ENCODE results near the gene STK31. TPM values are rescaled to one million over a fixed set of nuclear protein-coding genes. Genes with fewer than 3 reads are reported as not detected.
"Not testable (repeated sequence)": the region's sequence is repeated elsewhere in the genome, so short reads cannot be mapped to it uniquely, and the experiment has no call there.

Gene STK31
- total RNA-seq, 2 donors from 2014 or later: 0.19 to 0.52 TPM

DNA sequence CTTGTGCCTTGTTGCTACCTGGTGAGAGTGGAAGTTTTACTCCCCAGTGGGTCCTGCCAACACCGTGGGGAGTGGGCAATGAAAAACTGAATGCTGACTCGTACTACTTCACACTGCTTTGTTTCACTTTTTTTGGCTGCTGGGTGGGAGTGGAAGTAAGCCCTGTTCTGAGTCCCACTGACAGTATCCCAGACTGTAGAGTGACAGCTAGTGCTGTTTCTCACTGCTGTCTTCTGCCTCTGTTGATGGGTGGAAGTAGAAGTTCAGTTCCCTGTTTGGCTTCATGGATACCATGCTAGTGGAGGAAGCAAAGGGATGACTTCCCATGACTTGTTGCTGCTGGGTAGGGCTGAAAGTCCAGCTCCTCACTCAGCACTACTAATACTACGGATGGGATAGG, 98.4 kb downstream of the STK31 start:
- peaks cover 16% of the 10 kb centered on the region for H3K9me3 Mint-ChIP-seq
- no peaks in the 10 kb centered on the region for H3K36me3 Mint-ChIP-seq (ENCODE audit: low read depth)
- no peak for ATAC-seq (replicated peaks)
- no peaks in the 10 kb centered on the region for H3K4me1 Mint-ChIP-seq
- no peak overlapping the region for H3K27ac Mint-ChIP-seq
- H3K4me3 Mint-ChIP-seq: no peak overlapping the region
- peaks cover 9% of the 10 kb centered on the region for H3K27me3 Mint-ChIP-seq

DNA sequence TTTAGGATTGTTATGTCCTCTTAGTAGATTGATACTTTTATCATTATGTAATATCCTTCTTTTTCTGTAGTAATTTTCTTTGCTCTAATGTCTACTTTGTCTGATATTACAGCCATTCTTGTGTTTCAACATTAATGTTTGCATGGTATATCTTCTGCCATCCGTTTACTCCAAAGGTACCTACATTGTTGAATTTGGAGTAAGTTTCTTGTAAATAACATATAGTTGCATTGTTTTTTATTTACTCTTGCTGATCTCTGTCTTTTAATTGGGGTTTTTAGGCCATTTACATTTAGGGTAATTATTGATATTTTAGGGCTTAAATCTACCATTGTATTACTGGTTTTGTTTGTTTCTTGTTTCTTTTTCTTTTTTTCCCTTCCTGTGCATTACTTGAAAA, 100.1 kb downstream of the STK31 start:
- H3K27me3 Mint-ChIP-seq: peaks cover 9% of the 10 kb centered on the region
- no peak overlapping the region for H3K4me3 Mint-ChIP-seq
- H3K36me3 Mint-ChIP-seq (ENCODE audit: low read depth): no peaks in the 10 kb centered on the region
- no peaks in the 10 kb centered on the region for H3K4me1 Mint-ChIP-seq
- H3K9me3 Mint-ChIP-seq: peaks cover 16% of the 10 kb centered on the region
- H3K27ac Mint-ChIP-seq: no peak overlapping the region
- no peak for ATAC-seq (replicated peaks)

DNA sequence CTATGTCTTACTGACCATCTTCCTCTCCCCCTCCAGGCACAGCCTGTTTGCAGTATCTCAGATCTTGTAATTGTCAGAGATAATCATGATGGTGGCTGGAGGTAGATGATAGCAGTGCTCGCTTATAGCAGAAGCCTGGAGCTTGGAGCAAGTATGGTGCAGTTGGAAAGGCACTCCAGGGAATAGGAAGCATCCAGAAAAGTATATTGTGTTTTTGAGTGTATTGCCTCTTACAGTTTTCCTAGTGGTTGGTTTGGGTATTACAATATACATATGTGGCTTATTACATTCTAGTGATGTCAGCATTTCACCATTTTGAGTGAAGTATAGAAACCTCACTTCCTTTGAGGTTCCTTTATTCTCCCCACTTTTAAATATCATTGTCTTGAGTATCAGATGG, 101.5 kb downstream of the STK31 start:
- H3K27ac Mint-ChIP-seq: no peak overlapping the region
- ATAC-seq (replicated peaks): no peak
- H3K4me1 Mint-ChIP-seq: no peaks in the 10 kb centered on the region
- H3K9me3 Mint-ChIP-seq: peaks cover 16% of the 10 kb centered on the region
- H3K4me3 Mint-ChIP-seq: no peak overlapping the region
- H3K36me3 Mint-ChIP-seq (ENCODE audit: low read depth): no peaks in the 10 kb centered on the region
- peaks cover 7% of the 10 kb centered on the region for H3K27me3 Mint-ChIP-seq

DNA sequence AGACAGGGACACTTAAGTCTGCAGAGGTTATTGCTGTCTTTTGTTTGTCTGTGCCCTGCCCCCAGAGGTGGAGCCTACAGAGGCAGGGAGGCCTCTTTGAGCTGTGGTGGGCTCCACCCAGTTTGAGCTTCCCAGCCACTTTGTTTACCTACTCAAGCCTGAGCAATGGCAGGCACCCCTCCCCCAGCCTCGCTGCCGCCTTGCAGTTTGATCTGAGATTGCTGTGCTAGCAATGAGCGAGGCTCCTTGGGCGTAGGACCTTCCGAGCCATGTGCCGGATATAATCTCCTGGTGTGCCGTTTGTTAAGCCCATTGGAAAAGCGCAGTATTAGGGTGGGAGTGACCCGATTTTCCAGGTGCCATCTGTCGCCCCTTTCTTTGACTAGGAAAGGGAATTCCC, 118.1 kb downstream of the STK31 start:
- not testable (repeated sequence) for H3K9me3 Mint-ChIP-seq; H3K4me3 Mint-ChIP-seq; H3K27ac Mint-ChIP-seq; ATAC-seq (replicated peaks); H3K4me1 Mint-ChIP-seq; H3K36me3 Mint-ChIP-seq (ENCODE audit: low read depth)
- peaks cover 12% of the 10 kb centered on the region for H3K27me3 Mint-ChIP-seq

DNA sequence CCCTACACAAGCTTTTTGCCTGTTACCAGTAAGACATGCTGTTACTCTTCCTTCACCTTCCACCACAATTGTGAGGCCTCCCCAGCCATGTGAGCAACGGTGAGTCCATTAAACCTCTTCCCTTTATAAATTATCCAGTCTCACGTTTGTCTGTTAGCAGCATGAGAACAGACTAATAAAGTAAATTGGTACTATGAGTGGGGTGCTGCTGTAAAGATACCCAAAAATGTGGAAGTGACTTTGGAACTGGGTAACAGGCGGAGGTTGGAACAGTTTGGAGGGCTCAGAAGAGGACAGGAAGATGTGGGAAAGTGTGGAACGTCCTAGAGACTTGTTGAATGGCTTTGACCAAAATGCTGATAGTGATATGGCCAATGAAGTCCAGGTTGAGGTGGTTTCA, 122.7 kb downstream of the STK31 start:
- ATAC-seq (replicated peaks); H3K4me3 Mint-ChIP-seq; H3K4me1 Mint-ChIP-seq; H3K36me3 Mint-ChIP-seq (ENCODE audit: low read depth); H3K27ac Mint-ChIP-seq: not testable (repeated sequence)
- H3K9me3 Mint-ChIP-seq: peaks cover 16% of the 10 kb centered on the region
- peaks cover 20% of the 10 kb centered on the region for H3K27me3 Mint-ChIP-seq

DNA sequence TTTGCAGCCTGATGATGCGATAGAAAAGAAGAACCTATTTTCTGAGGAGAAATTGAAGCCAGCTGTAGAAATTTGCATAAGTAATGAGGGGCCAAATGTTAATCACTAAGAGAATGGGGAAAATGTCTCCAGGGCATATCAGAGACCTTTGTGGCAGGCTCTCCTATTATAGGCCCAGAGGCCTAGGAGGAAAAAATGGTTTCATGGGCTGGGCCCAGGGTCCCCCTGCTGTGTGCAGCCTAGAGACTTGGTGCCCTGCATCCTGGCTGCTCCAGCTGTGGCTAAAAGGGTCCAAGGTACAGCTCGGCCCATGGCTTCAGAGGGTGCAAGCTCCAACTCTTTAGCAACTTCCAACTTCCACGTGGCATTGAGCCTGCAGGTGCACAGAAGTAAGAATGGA, 123.4 kb downstream of the STK31 start:
- Mint-ChIP-seq H3K4me1 (no peaks in the 10 kb centered on the region), H3K4me3 (no peak overlapping the region), H3K27ac (no peak overlapping the region), H3K27me3 (peaks cover 21% of the 10 kb centered on the region), H3K9me3 (peaks cover 18% of the 10 kb centered on the region), H3K36me3 (ENCODE audit: low read depth) (no peaks in the 10 kb centered on the region)
- ATAC-seq (replicated peaks): no peak

DNA sequence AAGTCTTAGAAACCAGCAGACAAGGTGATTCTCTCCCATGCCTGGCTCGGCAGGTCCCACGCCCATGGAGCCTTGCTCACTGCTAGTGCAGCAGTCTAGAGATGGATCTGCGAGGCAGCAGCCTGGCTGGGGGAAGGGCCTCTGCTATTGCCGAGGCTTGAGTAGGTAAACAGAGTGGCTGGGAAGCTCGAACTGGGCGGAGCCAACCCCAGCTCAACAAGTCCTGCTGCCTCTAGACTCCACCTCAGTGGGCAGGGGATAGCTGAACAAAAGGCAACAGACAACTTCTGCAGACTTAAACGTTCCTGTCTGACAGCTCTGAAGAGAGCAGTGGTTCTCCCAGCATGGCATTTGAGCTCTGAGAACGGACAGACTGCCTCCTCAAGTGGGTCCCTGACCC, 134.8 kb downstream of the STK31 start:
- H3K4me1 Mint-ChIP-seq; H3K27ac Mint-ChIP-seq; H3K36me3 Mint-ChIP-seq (ENCODE audit: low read depth); ATAC-seq (replicated peaks); H3K4me3 Mint-ChIP-seq: not testable (repeated sequence)
- peaks cover 37% of the 10 kb centered on the region for H3K9me3 Mint-ChIP-seq
- H3K27me3 Mint-ChIP-seq: peaks cover 32% of the 10 kb centered on the region

DNA sequence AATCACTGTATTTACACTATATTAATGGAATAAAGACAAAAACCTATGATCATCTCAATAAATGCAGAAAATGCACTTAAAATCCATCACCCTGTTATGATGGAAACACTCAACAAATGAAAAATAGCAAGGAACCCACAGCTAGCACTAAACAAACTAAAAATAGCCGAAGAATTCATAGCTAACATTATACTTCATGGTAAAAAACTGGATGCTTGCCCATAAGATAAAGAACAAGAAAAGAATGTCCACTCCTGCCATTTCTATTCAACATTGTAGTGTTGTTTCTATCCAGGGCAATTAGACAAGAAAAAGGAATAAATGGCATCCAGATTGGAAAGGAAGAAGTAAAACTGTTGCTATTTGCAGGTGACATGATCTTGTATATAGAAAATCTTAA, 142.1 kb downstream of the STK31 start:
- Mint-ChIP-seq H3K4me1 (no peaks in the 10 kb centered on the region), H3K36me3 (ENCODE audit: low read depth) (no peaks in the 10 kb centered on the region), H3K9me3 (peaks cover 13% of the 10 kb centered on the region), H3K4me3 (no peak overlapping the region), H3K27ac (no peak overlapping the region), H3K27me3 (peaks cover 4% of the 10 kb centered on the region)
- no peak for ATAC-seq (replicated peaks)

DNA sequence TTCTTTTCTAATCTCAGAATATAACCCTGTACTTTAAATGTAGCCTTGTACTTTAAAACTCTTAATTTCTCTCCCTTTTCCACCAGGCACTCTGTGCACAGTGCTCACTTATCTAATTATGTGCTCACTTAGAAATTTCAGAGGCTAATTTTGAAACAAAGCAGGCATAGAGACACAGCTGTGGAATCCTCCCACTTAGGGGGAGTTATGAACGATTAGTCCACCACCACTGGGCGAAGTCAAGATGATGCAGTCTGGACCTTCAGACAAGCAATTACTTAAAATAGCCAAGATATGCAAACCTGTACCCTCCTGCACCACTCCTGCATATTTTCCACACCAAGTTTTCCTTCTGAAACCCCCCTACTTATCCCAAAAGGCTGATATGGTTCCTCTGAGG, 143.0 kb downstream of the STK31 start:
- no peaks in the 10 kb centered on the region for H3K36me3 Mint-ChIP-seq (ENCODE audit: low read depth)
- H3K27ac Mint-ChIP-seq: no peak overlapping the region
- H3K27me3 Mint-ChIP-seq: peaks cover 3% of the 10 kb centered on the region
- H3K4me3 Mint-ChIP-seq: no peak overlapping the region
- H3K9me3 Mint-ChIP-seq: peaks cover 6% of the 10 kb centered on the region
- H3K4me1 Mint-ChIP-seq: no peaks in the 10 kb centered on the region
- no peak for ATAC-seq (replicated peaks)

DNA sequence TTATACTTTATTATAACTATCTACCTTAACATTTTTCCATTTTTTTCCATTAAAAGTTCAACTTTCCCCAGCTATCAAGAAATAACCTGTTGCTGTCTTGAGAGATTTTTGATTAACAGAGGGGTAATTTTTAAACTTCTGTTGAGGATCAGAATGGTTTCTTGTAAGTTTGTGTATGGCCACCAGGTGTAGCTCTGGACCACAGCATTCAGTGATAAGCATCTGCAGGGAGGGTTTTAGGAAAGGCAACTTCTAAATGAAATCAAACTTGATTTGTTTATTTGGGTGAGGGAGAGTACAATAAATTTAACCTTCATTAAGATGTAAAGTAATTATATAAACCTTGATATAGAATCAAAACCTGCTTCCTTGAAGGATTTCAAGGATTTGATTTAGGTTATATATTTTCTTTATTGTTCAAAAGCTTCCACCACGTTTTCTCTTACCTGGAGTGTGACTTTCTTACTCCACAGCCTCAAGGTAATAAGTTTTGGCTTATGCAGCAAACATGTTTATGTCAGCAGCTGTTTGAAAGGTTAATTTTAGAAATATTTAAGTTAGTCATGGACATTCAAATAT, 153.3 kb downstream of the STK31 start:
- Mint-ChIP-seq H3K4me3 (no peak overlapping the region), H3K4me1 (no peaks in the 10 kb centered on the region), H3K27me3 (peaks cover 3% of the 10 kb centered on the region), H3K27ac (no peak overlapping the region), H3K9me3 (no peaks in the 10 kb centered on the region), H3K36me3 (ENCODE audit: low read depth) (no peaks in the 10 kb centered on the region)
- ATAC-seq (replicated peaks): no peak

DNA sequence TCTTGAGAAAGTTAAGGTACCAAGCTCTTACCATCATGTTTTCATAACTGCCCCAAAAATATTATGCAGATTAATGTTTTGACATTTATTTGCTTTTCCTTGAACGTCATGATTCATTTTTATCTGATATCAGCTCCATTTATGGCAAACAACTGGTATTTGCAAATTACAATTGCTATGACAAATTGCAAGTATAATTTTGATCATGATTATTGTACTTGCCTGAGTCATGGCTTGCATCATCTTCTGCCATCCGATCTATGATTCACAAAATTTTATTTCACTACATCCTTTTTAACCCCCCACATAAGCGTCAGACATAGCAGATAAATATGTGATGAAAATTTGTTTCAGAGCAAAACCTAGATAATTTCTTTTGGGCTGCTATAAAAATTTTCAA, 155.0 kb downstream of the STK31 start:
- peaks cover 3% of the 10 kb centered on the region for H3K9me3 Mint-ChIP-seq
- no peak for ATAC-seq (replicated peaks)

DNA sequence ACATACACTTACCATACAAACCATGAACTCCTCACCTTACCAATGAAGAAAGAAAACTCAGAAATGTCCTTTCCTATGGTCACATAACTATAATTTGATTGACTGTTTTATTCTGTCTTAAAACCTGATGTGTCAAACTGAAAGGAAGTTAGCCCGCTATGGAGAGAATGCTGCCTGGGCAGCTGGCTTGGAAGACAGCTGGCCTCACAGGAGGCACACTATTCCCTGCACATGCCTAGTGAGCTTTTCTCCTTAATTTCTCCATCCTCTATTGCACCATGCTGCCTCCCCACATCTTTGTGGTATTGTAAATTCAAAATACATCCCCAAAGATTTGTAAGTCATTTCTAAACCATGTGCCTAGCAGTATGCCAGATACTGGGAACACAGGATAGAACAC, 163.3 kb downstream of the STK31 start:
- no peak for ATAC-seq (replicated peaks)
- Mint-ChIP-seq H3K36me3 (ENCODE audit: low read depth) (no peaks in the 10 kb centered on the region), H3K9me3 (peaks cover 3% of the 10 kb centered on the region), H3K4me1 (no peaks in the 10 kb centered on the region), H3K4me3 (no peak overlapping the region), H3K27ac (no peak overlapping the region), H3K27me3 (peaks cover 10% of the 10 kb centered on the region)

More for the DNA sequence above, 155.0 kb downstream of the STK31 start:
- Mint-ChIP-seq H3K27ac (no peak overlapping the region), H3K27me3 (peaks cover 9% of the 10 kb centered on the region), H3K4me1 (no peaks in the 10 kb centered on the region), H3K36me3 (ENCODE audit: low read depth) (no peaks in the 10 kb centered on the region), H3K4me3 (no peak overlapping the region)

DNA sequence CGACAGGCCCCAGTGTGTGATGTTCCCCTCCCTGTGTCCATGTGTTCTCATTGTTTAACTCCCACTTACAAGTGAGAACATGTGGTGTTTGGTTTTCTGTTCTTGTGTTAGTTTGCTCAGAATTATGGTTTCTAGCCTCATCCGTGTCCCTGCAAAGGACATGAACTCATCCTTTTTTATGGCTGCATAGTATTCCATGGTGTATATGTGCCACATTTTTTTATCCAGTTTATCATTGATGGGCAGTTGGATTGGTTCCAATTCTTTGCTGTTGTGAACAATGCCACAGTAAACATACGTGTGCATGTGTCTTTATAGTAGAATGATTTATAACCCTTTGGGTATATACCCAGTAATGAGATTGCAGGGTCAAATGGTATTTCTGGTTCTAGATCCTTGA, 166.5 kb downstream of the STK31 start:
- H3K9me3 Mint-ChIP-seq: not testable (repeated sequence)

More for the DNA sequence above, 166.5 kb downstream of the STK31 start:
- H3K4me1 Mint-ChIP-seq; H3K4me3 Mint-ChIP-seq; ATAC-seq (replicated peaks); H3K27me3 Mint-ChIP-seq; H3K27ac Mint-ChIP-seq; H3K36me3 Mint-ChIP-seq (ENCODE audit: low read depth): not testable (repeated sequence)

Data from activated T-helper 17 cell treated with anti-CD3 and anti-CD28 coated beads, Interleukin-2, amount 50 U/mL, for 72 hours (primary cell).